ENCODE measurements around the gene SEMA3C. TPM values are rescaled to one million over a fixed set of nuclear protein-coding genes. Genes with fewer than 3 reads are reported as not detected.

The SEMA3C gene
- total RNA-seq, 1 donor from 2014 or later = 148 TPM

- peak overlapping the region; percentile 100 for H3K27ac Mint-ChIP-seq (ENCODE audit: unreplicated experiment)
- Histone ChIP-seq H3K27me3 (ENCODE audit: insufficient read depth, low read length) (no peaks in the 10 kb centered on the region), H3K4me3 (ENCODE audit: insufficient read depth, low read depth, low read length) (peak overlapping the region; percentile 27), H3K4me2 (ENCODE audit: low read length) (peak overlapping the region; percentile 70), H4K20me1 (ENCODE audit: insufficient read depth, low read length) (no peaks in the 10 kb centered on the region), H3K9ac (ENCODE audit: low read length) (peak overlapping the region; percentile 77), H3K9me3 (ENCODE audit: insufficient read depth, low read depth, low read length) (no peaks in the 10 kb centered on the region), H2AFZ (ENCODE audit: low read depth, low read length) (no peak overlapping the region), H3K27ac (ENCODE audit: low read depth, low read length) (peak overlapping the region; percentile 95), H3K79me2 (ENCODE audit: insufficient read depth, low read length) (no peaks in the 10 kb centered on the region), H3K36me3 (ENCODE audit: insufficient read depth, low read length) (no peaks in the 10 kb centered on the region), H3K4me1 (ENCODE audit: insufficient read depth, low read length) (peaks cover 45% of the 10 kb centered on the region)
- H3K9me3 Mint-ChIP-seq (ENCODE audit: unreplicated experiment) = no peaks in the 10 kb centered on the region
- peaks cover 54% of the 10 kb centered on the region for H3K4me1 Mint-ChIP-seq (ENCODE audit: low read depth, unreplicated experiment)
- FAIRE-seq (peak; percentile 99), DNase-seq (ENCODE audit: low read depth) (peak; percentile 88)
- no peaks in the 10 kb centered on the region for H3K36me3 Mint-ChIP-seq (ENCODE audit: low read depth, unreplicated experiment)
- no peak for TF ChIP-seq EZH2 (IDR thresholded peaks at IDR 0.05; ENCODE audit: insufficient read depth, low read length)
- no peak for TF ChIP-seq CTCF (IDR thresholded peaks at IDR 0.05; ENCODE audit: insufficient read depth, low read depth, low read length)
- no peaks in the 10 kb centered on the region for H3K27me3 Mint-ChIP-seq (ENCODE audit: low read depth, unreplicated experiment)
- peak overlapping the region; percentile 65 for H3K4me3 Mint-ChIP-seq (ENCODE audit: unreplicated experiment)
These were observed 196.8 kb downstream of the SEMA3C start for GRCh38 chr7:80721883-80722615.

- H3K27me3 Mint-ChIP-seq (ENCODE audit: low read depth, unreplicated experiment) = no peaks in the 10 kb centered on the region
- no peaks in the 10 kb centered on the region for H3K36me3 Mint-ChIP-seq (ENCODE audit: low read depth, unreplicated experiment)
- peaks cover 1% of the 10 kb centered on the region for H3K9me3 Mint-ChIP-seq (ENCODE audit: unreplicated experiment)
- Histone ChIP-seq H4K20me1 (ENCODE audit: insufficient read depth, low read length) (no peaks in the 10 kb centered on the region), H3K4me3 (ENCODE audit: insufficient read depth, low read depth, low read length) (no peak overlapping the region), H3K36me3 (ENCODE audit: insufficient read depth, low read length) (no peaks in the 10 kb centered on the region), H3K4me1 (ENCODE audit: insufficient read depth, low read length) (peaks cover 44% of the 10 kb centered on the region), H3K79me2 (ENCODE audit: insufficient read depth, low read length) (no peaks in the 10 kb centered on the region), H3K4me2 (ENCODE audit: low read length) (no peak overlapping the region), H3K9ac (ENCODE audit: low read length) (no peak overlapping the region), H2AFZ (ENCODE audit: low read depth, low read length) (no peak overlapping the region), H3K9me3 (ENCODE audit: insufficient read depth, low read depth, low read length) (no peaks in the 10 kb centered on the region), H3K27me3 (ENCODE audit: insufficient read depth, low read length) (no peaks in the 10 kb centered on the region), H3K27ac (ENCODE audit: low read depth, low read length) (no peak overlapping the region)
- TF ChIP-seq CTCF (IDR thresholded peaks at IDR 0.05; ENCODE audit: insufficient read depth, low read depth, low read length) (no peak), EZH2 (IDR thresholded peaks at IDR 0.05; ENCODE audit: insufficient read depth, low read length) (no peak)
- H3K27ac Mint-ChIP-seq (ENCODE audit: unreplicated experiment) = peak overlapping the region; percentile 75
- no peak for DNase-seq (ENCODE audit: low read depth)
- H3K4me3 Mint-ChIP-seq (ENCODE audit: unreplicated experiment) = no peak overlapping the region
- H3K4me1 Mint-ChIP-seq (ENCODE audit: low read depth, unreplicated experiment) = peaks cover 46% of the 10 kb centered on the region
- FAIRE-seq = no peak
These were observed 198.7 kb downstream of the SEMA3C start for GRCh38 chr7:80720146-80720545.

- DNase-seq (ENCODE audit: low read depth) (peak; percentile 79), FAIRE-seq (peak; percentile 20)
- TF ChIP-seq EZH2 (IDR thresholded peaks at IDR 0.05; ENCODE audit: insufficient read depth, low read length) (no peak), CTCF (IDR thresholded peaks at IDR 0.05; ENCODE audit: insufficient read depth, low read depth, low read length) (no peak)
- Histone ChIP-seq H2AFZ (ENCODE audit: low read depth, low read length) (no peak overlapping the region), H3K36me3 (ENCODE audit: insufficient read depth, low read length) (no peaks in the 10 kb centered on the region), H4K20me1 (ENCODE audit: insufficient read depth, low read length) (no peaks in the 10 kb centered on the region), H3K27me3 (ENCODE audit: insufficient read depth, low read length) (no peaks in the 10 kb centered on the region), H3K27ac (ENCODE audit: low read depth, low read length) (no peak overlapping the region), H3K9ac (ENCODE audit: low read length) (no peak overlapping the region), H3K9me3 (ENCODE audit: insufficient read depth, low read depth, low read length) (no peaks in the 10 kb centered on the region), H3K4me3 (ENCODE audit: insufficient read depth, low read depth, low read length) (no peak overlapping the region), H3K4me2 (ENCODE audit: low read length) (no peak overlapping the region), H3K79me2 (ENCODE audit: insufficient read depth, low read length) (no peaks in the 10 kb centered on the region), H3K4me1 (ENCODE audit: insufficient read depth, low read length) (peaks cover 35% of the 10 kb centered on the region)
- H3K4me3 Mint-ChIP-seq (ENCODE audit: unreplicated experiment) = peak overlapping the region; percentile 11
- peaks cover 1% of the 10 kb centered on the region for H3K9me3 Mint-ChIP-seq (ENCODE audit: unreplicated experiment)
- no peaks in the 10 kb centered on the region for H3K36me3 Mint-ChIP-seq (ENCODE audit: low read depth, unreplicated experiment)
- H3K27me3 Mint-ChIP-seq (ENCODE audit: low read depth, unreplicated experiment) = no peaks in the 10 kb centered on the region
- H3K4me1 Mint-ChIP-seq (ENCODE audit: low read depth, unreplicated experiment) = peaks cover 38% of the 10 kb centered on the region
- peak overlapping the region; percentile 31 for H3K27ac Mint-ChIP-seq (ENCODE audit: unreplicated experiment)
These were observed 199.6 kb downstream of the SEMA3C start for GRCh38 chr7:80719261-80719660.
